ENCODE data around the gene CHORDC1. TPM values are rescaled to one million over a fixed set of nuclear protein-coding genes. Genes with fewer than 3 reads are reported as not detected.

The CHORDC1 gene
- total RNA-seq (55.4 and 56.8 TPM in 2 replicates), polyA plus RNA-seq (12.7 and 30.3 TPM in 2 replicates), polyA minus RNA-seq (27.6 and 60.6 TPM in 2 replicates), Bru-seq, nascent RNA (percentile 93 among the genes with signal in this experiment), BruChase-seq, experiment 1, labeled RNA remaining after a 6-hour chase (percentile 93 among the genes with signal in this experiment), BruChase-seq, experiment 2, labeled RNA remaining after a 2-hour chase (percentile 96 among the genes with signal in this experiment)
- polyA plus RNA-seq (2011; cell fraction: cytosol; rRNA removed): 19.1 and 28.4 TPM in 2 replicates
- polyA plus RNA-seq (2011; cell fraction: nucleus; rRNA removed): 30.9 and 53.1 TPM in 2 replicates
- polyA plus RNA-seq (2012): 44.3 and 68.2 TPM in 2 replicates
- 38.4 TPM for polyA minus RNA-seq (2011; cell fraction: cytosol; rRNA and poly(A)+ RNA removed)
- polyA minus RNA-seq (2011; cell fraction: nucleus; rRNA and poly(A)+ RNA removed): 63.8 and 75.4 TPM in 2 replicates
- long read RNA-seq, full-length matches to known transcripts: 81 of 91 reads
- long read RNA-seq, partial matches to known transcripts: 2 of 91 reads
- long read RNA-seq, other reads (novel, unspliced or antisense): 8 of 91 reads

GRCh38 chr11:90222459-90223247 is at the start of gene CHORDC1:
Gene CHORDC1, minus strand, starts transcription at chr11:90223049. Its CDS starts 95 bp downstream, at chr11:90222954.
- peaks cover 55% of the 10 kb centered on the region for H3K79me2 ChIP-seq (ENCODE audit: control insufficient read depth, insufficient read depth, low read length)
- H3K27me3 ChIP-seq (ENCODE audit: control insufficient read depth in 2 of 2, insufficient read depth in 2 of 2, low read length in 2 of 2): no peaks in the 10 kb centered on the region
- peaks cover 8% of the 10 kb centered on the region for H4K20me1 ChIP-seq (replicated peaks; ENCODE audit: control insufficient read depth, extremely low read depth, insufficient read depth, low read length)
- H3K9me3 ChIP-seq (replicated peaks; ENCODE audit: control insufficient read depth, insufficient read depth, low read length): no peaks in the 10 kb centered on the region
- peak within 1 kb of the TSS; percentile 85 for H3K9ac ChIP-seq (replicated peaks; ENCODE audit: extremely low read depth, insufficient read depth, low read length)
- TF ChIP-seq MAX (IDR thresholded peaks at IDR 0.05; ENCODE audit: insufficient read depth, insufficient read length) (peak; percentile 53), POLR2A (IDR thresholded peaks at IDR 0.05; ENCODE audit: low read depth, low read length) (peak; percentile 80), FOS (IDR thresholded peaks at IDR 0.05; ENCODE audit: borderline replicate concordance, insufficient read depth, low read length) (no peak), EZH2 (IDR thresholded peaks at IDR 0.05; ENCODE audit: borderline replicate concordance, low read depth, low read length, severe bottlenecking) (no peak), POLR2AphosphoS5 (IDR thresholded peaks at IDR 0.05; ENCODE audit: insufficient read depth, low read depth, low read length) (peak; percentile 88)
- H3K4me1 ChIP-seq (ENCODE audit: control insufficient read depth, extremely low read depth, insufficient read depth, low read length): peaks cover 25% of the 10 kb centered on the region
- ChIA-PET CTCF (interaction anchor here (1.7 to 3.4 kb wide), 2 partner anchors 16 to 18 kb away, joined by 4 to 14 read pairs; no protein-coding TSS in a partner anchor), POLR2A (no interaction called here)
- FAIRE-seq (peak; percentile 86), DNase-seq (ENCODE audit: low read depth, low spot score) (peak; percentile 89)
- peak within 1 kb of the TSS; percentile 92 for H3K4me2 ChIP-seq (ENCODE audit: insufficient read depth, low read length)
- no peaks in the 10 kb centered on the region for H3K36me3 ChIP-seq (ENCODE audit: control insufficient read depth in 2 of 2, extremely low read depth in 1 of 2, insufficient read depth in 2 of 2, low read length in 2 of 2)
- peak within 1 kb of the TSS; percentile 77 to 90 (median 81) for H3K4me3 ChIP-seq (replicated peaks in 1 of 3; ENCODE audit: insufficient read depth in 1 of 3, low read depth in 1 of 3, low read length in 3 of 3)
- TSS peak; percentile 48 for BruUV-seq (replicated peaks)
- H3K9me1 ChIP-seq (replicated peaks; ENCODE audit: control insufficient read depth, extremely low read depth, insufficient read depth, low read length): no peaks in the 10 kb centered on the region
- peak within 1 kb of the TSS; percentile 99 for H2AFZ ChIP-seq (ENCODE audit: low read depth, low read length)
- intact Hi-C loops (cut with micrococcal nuclease) (no loop called here), dilution Hi-C loops (cut with MboI; ENCODE audit: extremely low pct_ligation_motif_present, low sequenced_read_pairs) (no loop called here)
- peak within 1 kb of the TSS; percentile 78 for H3K27ac ChIP-seq (ENCODE audit: insufficient read depth, low read depth, low read length)

All from endothelial cell of umbilical vein (primary cell).